HL-60 (cell line): ENCODE results near the gene CTNNA2.
"Not testable (repeated sequence)": the region's sequence is repeated elsewhere in the genome, so short reads cannot be mapped to it uniquely, and the experiment has no call there.

Experiments used
- DNase-seq, 2 experiments: peaks; one replicate each; pipeline ENCODE4 v3.0.0-alpha.2; 2010 to 2020; ENCODE audit warnings: low read depth in 1 of 2, low spot score in 1 of 2
- H3K27ac ChIP-seq: fragments of 250-450 bp; sonication (Bioruptor Pico); replicated peaks from 2 replicates; pipeline ENCODE4 v1.5.1; 2020; ENCODE audit warnings: mild to moderate bottlenecking, moderate library complexity
- H3K27me3 ChIP-seq: fragments of 250-450 bp; sonication (Bioruptor Pico); 2 replicates; pipeline ENCODE4 v1.5.1; 2021; ENCODE audit warnings: mild to moderate bottlenecking, moderate library complexity; ENCODE audit not compliant: insufficient read depth, poor library complexity, severe bottlenecking
- H3K4me3 ChIP-seq: replicated peaks from 2 replicates; pipeline ENCODE4 v1.5.1; 2011; ENCODE audit warnings: mild to moderate bottlenecking, control low read depth, low read length; ENCODE audit not compliant: insufficient read depth
- CTCF ChIP-seq: IDR thresholded peaks from one replicate; pipeline ENCODE4 v1.5.1; 2011; ENCODE audit warnings: low read length, control low read depth, inconsistent platforms; ENCODE audit not compliant: insufficient read depth
- GABPA ChIP-seq: IDR thresholded peaks from 2 replicates; pipeline ENCODE4 v1.6.1; 2012; ENCODE audit warnings: low read depth
- POLR2AphosphoS5 ChIP-seq: IDR thresholded peaks from 2 replicates; pipeline ENCODE4 v1.6.1; 2012; ENCODE audit warnings: low read depth
- REST ChIP-seq: IDR thresholded peaks from 2 replicates; pipeline ENCODE4 v1.6.1; 2012; ENCODE audit warnings: low read depth; ENCODE audit not compliant: insufficient replicate concordance
- SPI1 ChIP-seq: IDR thresholded peaks from 2 replicates; pipeline ENCODE4 v1.6.1; 2012; ENCODE audit warnings: low read depth, mild to moderate bottlenecking, borderline replicate concordance

The CTNNA2 gene

DNA sequence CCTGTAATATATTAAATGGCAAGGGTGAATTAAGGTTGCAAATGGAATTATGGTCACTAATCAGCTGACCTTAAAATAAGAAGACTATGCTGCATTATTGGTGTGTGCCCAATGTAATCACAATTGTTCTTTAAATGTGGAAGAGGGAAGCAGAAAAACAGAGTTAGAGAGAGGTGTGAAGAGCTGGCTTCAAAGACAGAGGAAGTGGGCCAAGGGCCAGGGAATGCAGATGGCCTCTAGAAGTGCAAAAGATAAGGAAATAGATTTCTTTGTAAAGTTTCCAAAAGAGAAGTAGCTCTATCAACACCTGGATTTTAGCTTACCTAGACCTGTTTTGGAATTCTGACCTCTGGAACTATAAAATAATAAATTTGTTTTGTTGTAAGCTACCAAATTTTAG, 515.7 kb downstream of the CTNNA2 start:
- no peak for DNase-seq
- TF ChIP-seq GABPA: no peak
- TF ChIP-seq REST: no peak
- TF ChIP-seq POLR2AphosphoS5: no peak
- no peak for TF ChIP-seq CTCF
- TF ChIP-seq SPI1: peak; percentile 69; the same call in 1 of the 2 replicates
- H3K27me3 ChIP-seq: no peaks in the 10 kb centered on the region

DNA sequence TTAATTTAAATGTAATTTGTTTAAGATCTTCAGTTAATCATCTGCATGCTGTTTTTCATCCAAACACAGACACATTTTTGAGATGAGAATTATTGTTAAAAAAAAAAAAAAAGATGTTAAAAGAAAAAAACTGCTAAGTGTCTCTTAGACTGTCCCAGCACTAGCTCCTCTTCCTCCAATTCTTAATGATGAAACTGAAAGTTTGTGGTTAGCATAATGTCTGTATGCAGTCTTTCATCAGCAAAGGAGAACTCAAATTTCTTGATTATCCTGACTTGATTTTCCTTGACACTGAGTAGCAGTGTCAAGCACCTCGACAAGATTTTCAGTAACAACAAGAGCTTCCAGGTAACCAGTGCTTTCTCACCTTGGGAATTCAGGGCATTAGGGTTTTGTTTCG, 517.3 kb downstream of the CTNNA2 start:
- TF ChIP-seq SPI1 (peak; percentile 28; the same call in 1 of the 2 replicates), GABPA (no peak), POLR2AphosphoS5 (no peak), CTCF (no peak)
- H3K4me3 ChIP-seq: no peak overlapping the region
- no peak overlapping the region for H3K27ac ChIP-seq
- no peaks in the 10 kb centered on the region for H3K27me3 ChIP-seq
- DNase-seq: no peak

More for the DNA sequence above, 515.7 kb downstream of the CTNNA2 start:
- H3K4me3 ChIP-seq: no peak overlapping the region
- no peak overlapping the region for H3K27ac ChIP-seq

DNA sequence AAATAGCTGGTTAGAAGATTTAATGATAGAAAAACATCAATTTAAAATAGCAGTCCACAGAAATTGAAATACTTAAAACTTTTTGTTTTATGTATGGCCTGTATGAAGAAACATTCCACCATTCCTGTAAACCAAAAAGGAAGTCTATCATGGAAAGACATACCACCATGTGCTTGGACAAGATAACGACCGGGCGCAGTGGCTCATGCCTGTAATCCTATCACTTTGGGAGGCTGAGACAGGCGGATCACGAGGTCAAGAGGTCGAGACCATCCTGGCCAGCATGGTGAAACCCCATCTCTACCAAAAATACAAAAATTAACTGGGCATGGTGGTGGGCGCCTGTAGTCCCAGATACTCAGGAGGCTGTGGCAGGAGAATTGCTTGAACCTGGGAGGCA, 519.8 kb downstream of the CTNNA2 start:
- not testable (repeated sequence) for H3K4me3 ChIP-seq

GRCh38 chr2:80035749-80036285, 523.0 kb downstream of the CTNNA2 start:
- H3K27me3 ChIP-seq: no peaks in the 10 kb centered on the region
- TF ChIP-seq POLR2AphosphoS5: no peak
- TF ChIP-seq GABPA: no peak
- TF ChIP-seq REST: no peak
- TF ChIP-seq CTCF: no peak
- TF ChIP-seq SPI1: no peak
- no peak for DNase-seq
- H3K4me3 ChIP-seq: no peak overlapping the region
- no peak overlapping the region for H3K27ac ChIP-seq

More for the DNA sequence above, 519.8 kb downstream of the CTNNA2 start:
- not testable (repeated sequence) for DNase-seq, H3K27me3 ChIP-seq, H3K27ac ChIP-seq
